ENCODE data around the gene ILDR2. TPM values are rescaled to one million over a fixed set of nuclear protein-coding genes. Genes with fewer than 3 reads are reported as not detected.

The ILDR2 gene
- total and polyA plus RNA-seq, 9 of the 15 experiments (the other 6 are each of a cell fraction or from before 2014, with no cell fraction given) = 0.03 to 0.31 (median 0.18) TPM; not detected in 2

GRCh38 chr1:166899769-166900168 is 75.6 kb downstream of the ILDR2 start:
- no peak for TF ChIP-seq MTF1 (CRISPR knock-in tag; IDR thresholded peaks at IDR 0.05; ENCODE audit: borderline replicate concordance)
- TF ChIP-seq ZNF436 (CRISPR knock-in tag; IDR thresholded peaks at IDR 0.05) = no peak
- TF ChIP-seq FOXM1 (IDR thresholded peaks at IDR 0.05; ENCODE audit: low read depth) = no peak
- TF ChIP-seq FOXM1 (CRISPR knock-in tag; IDR thresholded peaks at IDR 0.05; ENCODE audit: low read depth) = no peak
- TF ChIP-seq MED1 (CRISPR knock-in tag; IDR thresholded peaks at IDR 0.05; ENCODE audit: borderline replicate concordance) = no peak
- no peak for TF ChIP-seq ZNF655 (CRISPR knock-in tag; IDR thresholded peaks at IDR 0.05)
- TF ChIP-seq ZNF134 (CRISPR knock-in tag; conservative IDR thresholded peaks at IDR 0.05) = no peak
- no peak for TF ChIP-seq GABPA (tag; conservative IDR thresholded peaks at IDR 0.05; ENCODE audit: low read depth)
- TF ChIP-seq RBM34 (IDR thresholded peaks at IDR 0.05; ENCODE audit: borderline replicate concordance, insufficient read depth, low read length) = no peak
- in situ Hi-C loops (cut with MboI) (no loop called here), intact Hi-C loops (cut with micrococcal nuclease) (no loop called here)
- Histone ChIP-seq H3K9me1 (ENCODE audit: control insufficient read depth, insufficient read depth, low read length) (no peaks in the 10 kb centered on the region), H3K9ac (ENCODE audit: insufficient read depth in 1 of 2, low read depth in 2 of 2, low read length in 2 of 2) (no peak overlapping the region), H3K27me3 (ENCODE audit: control insufficient read depth in 2 of 2, insufficient read depth in 2 of 2, low read length in 2 of 2) (no peaks in the 10 kb centered on the region; a peak in 1 of 5 replicates), H3K36me3 (ENCODE audit: control insufficient read depth, insufficient read depth, low read length) (no peaks in the 10 kb centered on the region), H3K4me2 (ENCODE audit: insufficient read depth, low read length) (no peak overlapping the region), H2AFZ (ENCODE audit: low read depth, low read length) (no peak overlapping the region), H3K4me3 (no peak overlapping the region), H3K4me1 (replicated peaks in 1 of 2; ENCODE audit: control insufficient read depth in 2 of 2, insufficient read depth in 2 of 2, low read length in 2 of 2) (peaks cover 0 to 11% of the 10 kb centered on the region in 2 experiments; a peak in 2 of 5 replicates), H3K27ac (ENCODE audit: extremely low read depth, low read depth, low read length) (no peak overlapping the region), H3K79me2 (ENCODE audit: control insufficient read depth, insufficient read depth, low read length) (no peaks in the 10 kb centered on the region), H3K9me3 (replicated peaks; ENCODE audit: control insufficient read depth, insufficient read depth, low read depth, low read length) (no peaks in the 10 kb centered on the region), H4K20me1 (replicated peaks; ENCODE audit: control insufficient read depth, insufficient read depth, low read length) (no peaks in the 10 kb centered on the region)
- DNase-seq (ENCODE audit: extremely low read depth in 1 of 4, low spot score in 3 of 4) = no peak
- ATAC-seq = no peak
- CTCF ChIA-PET (ENCODE audit: low intra/inter-chr PET ratio) = no interaction called here
- POLR2A ChIA-PET = no interaction called here
- no TSS peak for BruUV-seq (replicated peaks)
- no peak for FAIRE-seq

Data from K562 (cell line).